ENCODE data around the gene PSMB5. TPM values are rescaled to one million over a fixed set of nuclear protein-coding genes. Genes with fewer than 3 reads are reported as not detected.

PSMB5 gene
- total RNA-seq, 4 donors from 2014 or later, result 59.7 to 167 (median 135) TPM

DNA sequence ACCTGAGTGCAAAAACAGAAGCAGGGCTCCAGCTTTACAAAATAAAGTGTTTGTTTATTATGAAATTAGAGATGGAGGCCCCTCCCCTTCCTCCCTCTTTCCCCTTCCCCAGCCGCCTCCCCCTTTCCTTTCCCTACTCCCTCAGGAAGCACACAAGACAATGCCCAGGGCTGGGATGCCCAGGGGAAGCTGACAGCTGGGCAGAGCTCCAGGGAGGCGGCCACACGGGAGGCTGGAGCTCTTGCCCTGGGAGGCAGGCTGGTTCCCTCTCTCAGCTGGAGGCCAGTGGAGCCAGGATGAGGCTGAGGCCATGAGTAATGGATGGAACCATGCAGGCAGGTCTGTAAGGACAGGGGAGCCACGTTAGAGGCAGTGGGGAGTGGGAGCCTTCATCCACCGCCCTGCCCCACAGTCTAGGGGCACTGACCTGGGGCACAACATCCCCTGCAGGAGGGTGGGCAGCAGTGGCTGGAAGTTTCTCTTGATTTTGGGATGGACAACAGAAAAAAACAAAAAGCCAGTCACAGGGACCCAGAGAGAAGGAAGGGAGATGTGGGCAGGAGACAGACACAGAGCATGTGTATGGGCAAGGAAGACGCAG is 12.4 kb upstream of the PSMB5 start:
- Histone ChIP-seq H3K27ac (no peak overlapping the region), H3K9me3 (no peaks in the 10 kb centered on the region)

DNA sequence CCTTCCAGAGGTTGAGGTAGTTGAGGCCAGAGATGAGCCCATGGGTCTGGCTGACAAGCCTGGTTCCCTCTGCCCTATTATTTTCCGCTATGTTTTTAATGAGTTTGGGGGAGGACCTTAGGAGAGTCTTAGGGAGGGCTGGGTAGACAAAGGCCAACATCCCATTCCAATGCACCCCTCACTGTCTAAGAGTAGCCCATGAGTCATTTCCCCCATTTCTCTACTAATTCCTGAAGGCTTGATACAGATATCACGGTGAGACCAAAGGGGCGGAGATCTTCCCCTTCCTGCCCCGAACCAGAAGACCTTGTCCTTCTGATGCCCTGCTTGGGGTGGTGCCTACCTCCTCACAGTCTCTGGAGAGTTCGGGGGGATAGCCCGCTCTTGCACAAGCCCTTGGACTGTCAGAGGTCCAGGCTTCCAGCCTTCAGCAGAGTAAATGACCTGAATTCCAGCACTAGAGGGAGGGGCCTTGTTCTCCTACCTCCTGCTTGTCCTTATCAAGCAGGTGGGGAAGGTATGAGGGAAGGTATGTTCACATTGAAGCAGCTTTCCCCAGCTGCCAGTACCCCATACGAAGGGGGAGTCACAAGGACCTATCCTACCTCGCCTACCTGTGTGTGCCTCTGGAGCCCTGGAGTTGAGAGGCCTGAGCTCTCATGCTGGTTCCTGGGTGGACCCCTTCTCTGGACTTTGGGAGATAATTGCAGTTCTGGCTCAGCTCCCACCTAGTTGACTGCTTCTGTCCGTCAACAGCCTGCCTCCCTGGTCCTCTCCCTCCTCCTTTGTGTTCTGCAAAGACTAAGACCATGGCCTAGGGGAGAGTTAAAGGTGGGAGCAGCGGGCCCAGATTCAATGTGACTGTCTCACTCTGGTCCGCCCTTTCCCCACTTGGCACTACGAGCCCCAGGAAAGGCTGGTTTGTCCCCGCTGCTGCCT is 11.0 kb upstream of the PSMB5 start:
- DNase-seq (ENCODE audit: low spot score in 2 of 2), result no peak
- Histone ChIP-seq H3K27me3 (no peaks in the 10 kb centered on the region), H3K36me3 (no peaks in the 10 kb centered on the region), H3K27ac (no peak overlapping the region), H3K4me1 (no peaks in the 10 kb centered on the region), H3K4me3 (no peak overlapping the region), H3K9me3 (no peaks in the 10 kb centered on the region)
- TF ChIP-seq POLR2A (IDR thresholded peaks at IDR 0.05) (no peak), EP300 (IDR thresholded peaks at IDR 0.05) (no peak), POLR2AphosphoS5 (IDR thresholded peaks at IDR 0.05) (no peak)
- TF ChIP-seq, protein P1, sequence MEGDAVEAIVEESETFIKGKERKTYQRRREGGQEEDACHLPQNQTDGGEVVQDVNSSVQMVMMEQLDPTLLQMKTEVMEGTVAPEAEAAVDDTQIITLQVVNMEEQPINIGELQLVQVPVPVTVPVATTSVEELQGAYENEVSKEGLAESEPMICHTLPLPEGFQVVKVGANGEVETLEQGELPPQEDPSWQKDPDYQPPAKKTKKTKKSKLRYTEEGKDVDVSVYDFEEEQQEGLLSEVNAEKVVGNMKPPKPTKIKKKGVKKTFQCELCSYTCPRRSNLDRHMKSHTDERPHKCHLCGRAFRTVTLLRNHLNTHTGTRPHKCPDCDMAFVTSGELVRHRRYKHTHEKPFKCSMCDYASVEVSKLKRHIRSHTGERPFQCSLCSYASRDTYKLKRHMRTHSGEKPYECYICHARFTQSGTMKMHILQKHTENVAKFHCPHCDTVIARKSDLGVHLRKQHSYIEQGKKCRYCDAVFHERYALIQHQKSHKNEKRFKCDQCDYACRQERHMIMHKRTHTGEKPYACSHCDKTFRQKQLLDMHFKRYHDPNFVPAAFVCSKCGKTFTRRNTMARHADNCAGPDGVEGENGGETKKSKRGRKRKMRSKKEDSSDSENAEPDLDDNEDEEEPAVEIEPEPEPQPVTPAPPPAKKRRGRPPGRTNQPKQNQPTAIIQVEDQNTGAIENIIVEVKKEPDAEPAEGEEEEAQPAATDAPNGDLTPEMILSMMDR (IDR thresholded peaks at IDR 0.05), result no peak
- 85% methylated on average over 13 of the region's 13 CpGs for WGBS

More for the DNA sequence above, 12.4 kb upstream of the PSMB5 start:
- Histone ChIP-seq H3K4me1 (no peaks in the 10 kb centered on the region), H3K36me3 (no peaks in the 10 kb centered on the region), H3K27me3 (no peaks in the 10 kb centered on the region), H3K4me3 (no peak overlapping the region)
- TF ChIP-seq EP300 (IDR thresholded peaks at IDR 0.05) (no peak), POLR2A (IDR thresholded peaks at IDR 0.05) (no peak), POLR2AphosphoS5 (IDR thresholded peaks at IDR 0.05) (no peak)
- TF ChIP-seq, protein P1 (IDR thresholded peaks at IDR 0.05), result no peak
- WGBS, result 64% methylated on average over 6 of the region's 6 CpGs
- DNase-seq (ENCODE audit: low spot score in 2 of 2), result no peak

DNA sequence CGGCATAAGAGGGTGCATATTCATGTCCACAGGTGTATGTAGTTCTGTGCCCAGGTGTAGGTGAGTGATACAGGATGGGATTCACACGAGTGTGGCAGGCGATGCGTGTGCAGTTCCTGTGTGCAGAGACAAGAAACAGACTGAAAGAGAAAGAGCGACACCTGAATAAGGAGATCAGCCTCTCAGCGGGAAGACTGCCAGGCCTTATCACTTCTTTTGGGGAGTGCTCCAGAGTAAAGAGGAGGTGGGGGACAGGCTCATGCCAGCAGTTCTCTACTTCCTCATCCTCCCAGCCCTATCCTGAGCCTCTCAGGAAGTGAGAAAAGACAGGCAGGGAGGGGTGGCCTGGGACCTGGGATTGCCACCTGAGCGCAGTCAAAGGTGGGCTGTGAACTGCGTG is 10.1 kb upstream of the PSMB5 start:
- 85% methylated on average over 8 of the region's 8 CpGs for WGBS
- H3K9me3 ChIP-seq, result no peaks in the 10 kb centered on the region
- DNase-seq (ENCODE audit: low spot score in 2 of 2), result no peak
- H3K4me1 ChIP-seq, result no peaks in the 10 kb centered on the region
- no peak overlapping the region for H3K27ac ChIP-seq
- H3K4me3 ChIP-seq, result no peak overlapping the region
- no peaks in the 10 kb centered on the region for H3K36me3 ChIP-seq
- TF ChIP-seq EP300 (IDR thresholded peaks at IDR 0.05) (no peak), POLR2A (IDR thresholded peaks at IDR 0.05) (no peak), POLR2AphosphoS5 (IDR thresholded peaks at IDR 0.05) (no peak)
- TF ChIP-seq, protein P1 (IDR thresholded peaks at IDR 0.05), result no peak
- no peaks in the 10 kb centered on the region for H3K27me3 ChIP-seq

DNA sequence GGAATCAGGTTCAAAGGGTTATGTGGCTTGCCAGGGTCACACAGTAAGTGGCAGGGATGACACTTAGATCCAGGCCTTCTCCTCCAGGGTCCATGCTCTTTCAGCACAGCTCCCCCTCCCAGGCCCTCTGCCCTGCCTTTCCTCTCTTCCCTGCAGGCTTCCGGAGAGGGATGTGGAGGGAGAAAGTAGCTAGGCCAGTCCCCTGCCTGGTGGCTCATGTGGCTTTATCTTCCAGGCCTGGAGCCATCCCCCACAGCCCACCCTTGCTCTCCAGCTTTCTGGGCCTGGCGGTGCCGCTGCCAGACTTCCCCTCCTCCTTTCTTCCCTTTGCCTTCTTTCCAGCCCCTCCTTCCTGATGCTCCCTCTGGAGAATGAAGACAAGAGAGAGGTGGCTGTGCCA is 9.1 kb upstream of the PSMB5 start:
- H3K36me3 ChIP-seq, result no peaks in the 10 kb centered on the region
- no peaks in the 10 kb centered on the region for H3K9me3 ChIP-seq
- no peak overlapping the region for H3K4me3 ChIP-seq
- no peak for DNase-seq (ENCODE audit: low spot score in 2 of 2)
- TF ChIP-seq POLR2A (IDR thresholded peaks at IDR 0.05), result no peak
- TF ChIP-seq, protein P1 (IDR thresholded peaks at IDR 0.05), result no peak
- TF ChIP-seq EP300 (IDR thresholded peaks at IDR 0.05), result no peak
- TF ChIP-seq POLR2AphosphoS5 (IDR thresholded peaks at IDR 0.05), result no peak
- no peaks in the 10 kb centered on the region for H3K4me1 ChIP-seq
- H3K27ac ChIP-seq, result no peak overlapping the region
- no peaks in the 10 kb centered on the region for H3K27me3 ChIP-seq
- WGBS, result 82% methylated on average over 3 of the region's 3 CpGs

DNA sequence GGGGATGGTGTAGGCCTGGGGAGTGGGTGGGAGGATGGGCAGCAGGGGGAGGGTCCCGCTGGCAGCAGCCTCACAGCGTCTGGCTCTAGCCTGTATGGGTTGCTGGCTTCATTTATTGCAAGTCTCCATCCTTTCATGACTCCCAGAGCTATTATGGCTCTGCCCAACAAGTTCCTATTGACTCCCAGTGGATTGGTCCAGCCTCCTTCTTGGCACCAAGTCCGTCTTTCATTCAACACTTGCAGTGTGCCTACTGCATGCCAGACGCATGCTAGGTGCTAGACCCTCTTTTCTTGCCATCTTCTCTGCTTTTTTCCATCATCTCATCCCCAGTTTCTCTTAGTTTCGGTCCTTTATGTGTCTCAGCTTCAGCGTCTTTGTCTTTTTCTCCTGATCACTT is 8.4 kb upstream of the PSMB5 start:
- H3K27me3 ChIP-seq, result no peaks in the 10 kb centered on the region
- no peak overlapping the region for H3K27ac ChIP-seq
- 92% methylated on average over 6 of the region's 6 CpGs for WGBS
- no peaks in the 10 kb centered on the region for H3K4me1 ChIP-seq
- no peak for TF ChIP-seq EP300 (IDR thresholded peaks at IDR 0.05)
- no peak for TF ChIP-seq POLR2AphosphoS5 (IDR thresholded peaks at IDR 0.05)
- TF ChIP-seq, protein P1 (IDR thresholded peaks at IDR 0.05), result no peak
- no peak for TF ChIP-seq POLR2A (IDR thresholded peaks at IDR 0.05)
- H3K4me3 ChIP-seq, result no peak overlapping the region
- no peak for DNase-seq (ENCODE audit: low spot score in 2 of 2)
- no peaks in the 10 kb centered on the region for H3K36me3 ChIP-seq
- no peaks in the 10 kb centered on the region for H3K9me3 ChIP-seq
